ENCODE measurements around the gene MYO1G.
A peak's percentile ranks its signal among the peaks of the same experiment; 100 is the strongest.

MYO1G gene

GRCh38 chr7:45001138-45001694, 22.4 kb upstream of the MYO1G start:
- no peak overlapping the region for H3K4me3 ChIP-seq (ENCODE audit: low read depth, low read length)
- peaks cover 14% of the 10 kb centered on the region for H3K79me2 ChIP-seq (ENCODE audit: control insufficient read depth, insufficient read depth, low read length, poor library complexity)
- H3K79me1 ChIP-seq (ENCODE audit: low read length) = peaks cover 7% of the 10 kb centered on the region

GRCh38 chr7:45000093-45001032, 21.5 kb upstream of the MYO1G start, which contains the start of gene CCM2:
CCM2 (plus strand) TSS chr7:45000201; CDS start chr7:45000334, 133 bp downstream.
- Histone ChIP-seq H2AK5ac (ENCODE audit: low read length) (peak within 1 kb of the TSS; percentile 93), H4K12ac (ENCODE audit: low read depth, low read length) (peak within 1 kb of the TSS; percentile 95), H2BK12ac (ENCODE audit: low read length) (peak within 1 kb of the TSS; percentile 87), H3K4me1 (ENCODE audit: control insufficient read depth in 1 of 2, insufficient read depth in 2 of 2, low read length in 2 of 2) (peaks cover 3 to 5% of the 10 kb centered on the region in 2 experiments), H3K79me1 (ENCODE audit: low read length) (peaks cover 7% of the 10 kb centered on the region), H3K9ac (ENCODE audit: low read length) (peak within 1 kb of the TSS; percentile 88), H3K4me2 (ENCODE audit: low read length) (peak within 1 kb of the TSS; percentile 86), H3K27me3 (ENCODE audit: insufficient read depth, low read length) (no peaks in the 10 kb centered on the region), H3K27ac (ENCODE audit: low read depth, low read length) (peak within 1 kb of the TSS; percentile 90), H3K79me2 (ENCODE audit: control insufficient read depth, insufficient read depth, low read length, poor library complexity) (peaks cover 14% of the 10 kb centered on the region), H2BK5ac (ENCODE audit: low read depth, low read length, poor library complexity) (peak within 1 kb of the TSS; percentile 93), H4K8ac (ENCODE audit: low read depth, low read length) (peak within 1 kb of the TSS; percentile 91), H3K4me3 (ENCODE audit: low read depth, low read length) (peak within 1 kb of the TSS; percentile 80), H3K4ac (ENCODE audit: low read depth, low read length) (peak within 1 kb of the TSS; percentile 96), H2BK120ac (ENCODE audit: insufficient read depth, low read length, poor library complexity) (peak within 1 kb of the TSS; percentile 87), H3K9me3 (ENCODE audit: insufficient read depth, low read depth, low read length) (no peaks in the 10 kb centered on the region), H3K14ac (ENCODE audit: low read length) (peak within 1 kb of the TSS; percentile 96), H3K23ac (ENCODE audit: low read length) (no peak within 1 kb of the TSS), H4K91ac (ENCODE audit: low read depth, low read length) (peak within 1 kb of the TSS; percentile 89), H2AFZ (ENCODE audit: insufficient read depth, low read length, poor library complexity) (peak within 1 kb of the TSS; percentile 81), H3K18ac (ENCODE audit: low read length) (peak within 1 kb of the TSS; percentile 97), H3K36me3 (ENCODE audit: control insufficient read depth in 1 of 2, insufficient read depth in 2 of 2, low read length in 2 of 2) (peaks cover 0 to 3% of the 10 kb centered on the region in 2 experiments)
- DNase-seq = peak; percentile 18 to 45
- WGBS (ENCODE audit: extremely low coverage, insufficient coverage, insufficient read length) = no CpG with 5 or more reads among the region's 77 CpGs

More at GRCh38 chr7:45001138-45001694, 22.4 kb upstream of the MYO1G start:
- no peak overlapping the region for H2BK5ac ChIP-seq (ENCODE audit: low read depth, low read length, poor library complexity)
- H3K18ac ChIP-seq (ENCODE audit: low read length) = no peak overlapping the region
- peaks cover 3 to 5% of the 10 kb centered on the region in 2 experiments for H3K4me1 ChIP-seq (ENCODE audit: control insufficient read depth in 1 of 2, insufficient read depth in 2 of 2, low read length in 2 of 2)
- no peak overlapping the region for H4K8ac ChIP-seq (ENCODE audit: low read depth, low read length)
- H3K4ac ChIP-seq (ENCODE audit: low read depth, low read length) = peak overlapping the region; percentile 24
- DNase-seq = peak; percentile 34 to 58
- no peaks in the 10 kb centered on the region for H3K27me3 ChIP-seq (ENCODE audit: insufficient read depth, low read length)
- H2AK5ac ChIP-seq (ENCODE audit: low read length) = no peak overlapping the region
- H3K9me3 ChIP-seq (ENCODE audit: insufficient read depth, low read depth, low read length) = no peaks in the 10 kb centered on the region
- no peak overlapping the region for H3K9ac ChIP-seq (ENCODE audit: low read length)
- no peak overlapping the region for H3K27ac ChIP-seq (ENCODE audit: low read depth, low read length)
- no peak overlapping the region for H4K91ac ChIP-seq (ENCODE audit: low read depth, low read length)
- WGBS (ENCODE audit: extremely low coverage, insufficient coverage, insufficient read length) = no CpG with 5 or more reads among the region's 10 CpGs
- H2BK120ac ChIP-seq (ENCODE audit: insufficient read depth, low read length, poor library complexity) = no peak overlapping the region
- H3K4me2 ChIP-seq (ENCODE audit: low read length) = peak overlapping the region; percentile 40
- no peak overlapping the region for H2BK12ac ChIP-seq (ENCODE audit: low read length)
- no peak overlapping the region for H3K23ac ChIP-seq (ENCODE audit: low read length)
- no peak overlapping the region for H4K12ac ChIP-seq (ENCODE audit: low read depth, low read length)
- H3K36me3 ChIP-seq (ENCODE audit: control insufficient read depth in 1 of 2, insufficient read depth in 2 of 2, low read length in 2 of 2) = peaks cover 0 to 5% of the 10 kb centered on the region in 2 experiments
- no peak overlapping the region for H2AFZ ChIP-seq (ENCODE audit: insufficient read depth, low read length, poor library complexity)
- no peak overlapping the region for H3K14ac ChIP-seq (ENCODE audit: low read length)

GRCh38 chr7:44999245-45000092, 20.7 kb upstream of the MYO1G start:
- Histone ChIP-seq H3K9me3 (ENCODE audit: insufficient read depth, low read depth, low read length) (no peaks in the 10 kb centered on the region), H3K4me1 (ENCODE audit: control insufficient read depth in 1 of 2, insufficient read depth in 2 of 2, low read length in 2 of 2) (peaks cover 3 to 5% of the 10 kb centered on the region in 2 experiments), H2BK120ac (ENCODE audit: insufficient read depth, low read length, poor library complexity) (peak overlapping the region; percentile 46), H4K12ac (ENCODE audit: low read depth, low read length) (no peak overlapping the region), H3K36me3 (ENCODE audit: control insufficient read depth in 1 of 2, insufficient read depth in 2 of 2, low read length in 2 of 2) (peaks cover 0 to 3% of the 10 kb centered on the region in 2 experiments), H2BK12ac (ENCODE audit: low read length) (no peak overlapping the region), H2AFZ (ENCODE audit: insufficient read depth, low read length, poor library complexity) (peak overlapping the region; percentile 57), H3K79me2 (ENCODE audit: control insufficient read depth, insufficient read depth, low read length, poor library complexity) (peaks cover 14% of the 10 kb centered on the region), H3K4me2 (ENCODE audit: low read length) (peak overlapping the region; percentile 86), H3K4me3 (ENCODE audit: low read depth, low read length) (peak overlapping the region; percentile 71), H3K27me3 (ENCODE audit: insufficient read depth, low read length) (no peaks in the 10 kb centered on the region), H3K23ac (ENCODE audit: low read length) (no peak overlapping the region), H3K79me1 (ENCODE audit: low read length) (peaks cover 7% of the 10 kb centered on the region), H3K14ac (ENCODE audit: low read length) (peak overlapping the region; percentile 44), H3K27ac (ENCODE audit: low read depth, low read length) (peak overlapping the region; percentile 90), H2AK5ac (ENCODE audit: low read length) (no peak overlapping the region), H3K9ac (ENCODE audit: low read length) (no peak overlapping the region), H3K4ac (ENCODE audit: low read depth, low read length) (no peak overlapping the region), H2BK5ac (ENCODE audit: low read depth, low read length, poor library complexity) (peak overlapping the region; percentile 66), H4K91ac (ENCODE audit: low read depth, low read length) (peak overlapping the region; percentile 83), H3K18ac (ENCODE audit: low read length) (no peak overlapping the region), H4K8ac (ENCODE audit: low read depth, low read length) (peak overlapping the region; percentile 61)
- peak; percentile 99 to 100 for DNase-seq
- no CpG with 5 or more reads among the region's 66 CpGs for WGBS (ENCODE audit: extremely low coverage, insufficient coverage, insufficient read length)
